Osteoblast (primary cell): Measurements from ENCODE around the gene TXNDC5. TPM values are rescaled to one million over a fixed set of nuclear protein-coding genes. Genes with fewer than 3 reads are reported as not detected.

Source experiments
- DNase-seq: peaks from one replicate; pipeline ENCODE4 v3.0.0; 2011; ENCODE audit warnings: low spot score, mixed read lengths; ENCODE audit not compliant: insufficient read length; ENCODE audit errors: missing footprints
- H2AFZ ChIP-seq: 2 replicates; pipeline ENCODE4 v1.6.0; 2011; ENCODE audit warnings: mild to moderate bottlenecking, low read length
- H3K27ac ChIP-seq: 2 replicates; pipeline ENCODE4 v1.5.1; 2011; ENCODE audit warnings: mild to moderate bottlenecking, low read depth, low read length, moderate library complexity
- H3K27me3 ChIP-seq: 2 replicates; pipeline ENCODE4 v1.6.0; 2012; ENCODE audit warnings: mild to moderate bottlenecking, control low read depth, inconsistent platforms, low read length, moderate library complexity; ENCODE audit not compliant: insufficient read depth
- H3K36me3 ChIP-seq: 2 replicates; pipeline ENCODE4 v1.5.1; 2011; ENCODE audit warnings: mild to moderate bottlenecking, low read length, control low read depth, moderate library complexity; ENCODE audit not compliant: insufficient read depth
- H3K4me1 ChIP-seq: 2 replicates; pipeline ENCODE4 v1.5.1; 2011; ENCODE audit warnings: mild to moderate bottlenecking, low read length, control low read depth, moderate library complexity; ENCODE audit not compliant: insufficient read depth
- H3K4me2 ChIP-seq: 2 replicates; pipeline ENCODE4 v1.6.0; 2011; ENCODE audit warnings: mild to moderate bottlenecking, low read length; ENCODE audit not compliant: insufficient read depth
- H3K4me3 ChIP-seq: fragments of 200-600 bp; sonication (generic); 3 replicates; pipeline ENCODE4 v1.5.1; 2012; ENCODE audit warnings: mild to moderate bottlenecking, low read length, inconsistent platforms; ENCODE audit not compliant: insufficient read depth
- H3K79me2 ChIP-seq: 2 replicates; pipeline ENCODE4 v1.6.0; 2012; ENCODE audit warnings: mild to moderate bottlenecking, low read length, control low read depth, inconsistent platforms; ENCODE audit not compliant: insufficient read depth
- H3K9me3 ChIP-seq: 2 replicates; pipeline ENCODE4 v1.5.1; 2011; ENCODE audit warnings: low read depth, low read length, control low read depth
- H4K20me1 ChIP-seq: 2 replicates; pipeline ENCODE4 v1.6.0; 2012; ENCODE audit warnings: mild to moderate bottlenecking, low read length, control low read depth; ENCODE audit not compliant: insufficient read depth
- total RNA-seq: library from RNA; depleted of rRNA; stranded (reverse); fragments of >200 nt; gene quantifications from 2 replicates; pipeline ENCODE4 v1.2.3, GENCODE V29; 2012
- TF ChIP-seq, protein P1 (sequence below): IDR thresholded peaks from 2 replicates; pipeline ENCODE4 v1.5.1; 2011; ENCODE audit warnings: mild to moderate bottlenecking, low read depth, low read length, moderate library complexity; ENCODE audit errors: extremely low read depth

TXNDC5 gene
- total RNA-seq, 1 donor: 344 TPM

DNA sequence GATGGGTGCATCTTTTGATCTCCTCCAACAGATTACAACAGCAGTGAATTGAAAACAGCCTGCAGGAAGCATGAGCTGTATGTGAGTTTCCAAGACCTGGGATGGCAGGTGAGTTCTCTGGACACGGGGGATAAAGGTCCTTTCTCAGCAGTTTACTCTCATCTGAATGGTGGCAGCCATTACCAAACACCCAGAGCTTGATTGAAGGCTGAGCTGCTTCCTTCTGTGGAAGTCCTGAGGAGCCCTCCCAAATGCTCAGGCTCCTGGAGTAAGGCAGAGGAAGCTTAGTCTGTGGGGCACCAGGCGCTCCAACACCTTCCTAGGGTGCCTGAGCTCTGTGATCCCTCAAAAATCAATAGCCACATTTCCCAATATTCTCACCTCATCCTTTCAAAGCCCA is 31.5 kb downstream of the TXNDC5 start:
- DNase-seq: no peak
- H3K27me3 ChIP-seq: no peaks in the 10 kb centered on the region
- no peak overlapping the region for H3K4me3 ChIP-seq
- no peak overlapping the region for H2AFZ ChIP-seq
- H3K9me3 ChIP-seq: no peaks in the 10 kb centered on the region
- no peaks in the 10 kb centered on the region for H3K4me1 ChIP-seq
- H3K27ac ChIP-seq: no peak overlapping the region
- TF ChIP-seq, protein P1, sequence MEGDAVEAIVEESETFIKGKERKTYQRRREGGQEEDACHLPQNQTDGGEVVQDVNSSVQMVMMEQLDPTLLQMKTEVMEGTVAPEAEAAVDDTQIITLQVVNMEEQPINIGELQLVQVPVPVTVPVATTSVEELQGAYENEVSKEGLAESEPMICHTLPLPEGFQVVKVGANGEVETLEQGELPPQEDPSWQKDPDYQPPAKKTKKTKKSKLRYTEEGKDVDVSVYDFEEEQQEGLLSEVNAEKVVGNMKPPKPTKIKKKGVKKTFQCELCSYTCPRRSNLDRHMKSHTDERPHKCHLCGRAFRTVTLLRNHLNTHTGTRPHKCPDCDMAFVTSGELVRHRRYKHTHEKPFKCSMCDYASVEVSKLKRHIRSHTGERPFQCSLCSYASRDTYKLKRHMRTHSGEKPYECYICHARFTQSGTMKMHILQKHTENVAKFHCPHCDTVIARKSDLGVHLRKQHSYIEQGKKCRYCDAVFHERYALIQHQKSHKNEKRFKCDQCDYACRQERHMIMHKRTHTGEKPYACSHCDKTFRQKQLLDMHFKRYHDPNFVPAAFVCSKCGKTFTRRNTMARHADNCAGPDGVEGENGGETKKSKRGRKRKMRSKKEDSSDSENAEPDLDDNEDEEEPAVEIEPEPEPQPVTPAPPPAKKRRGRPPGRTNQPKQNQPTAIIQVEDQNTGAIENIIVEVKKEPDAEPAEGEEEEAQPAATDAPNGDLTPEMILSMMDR: no peak
- H3K36me3 ChIP-seq: peaks cover 34% of the 10 kb centered on the region
- H4K20me1 ChIP-seq: no peaks in the 10 kb centered on the region
- H3K79me2 ChIP-seq: no peaks in the 10 kb centered on the region
- H3K4me2 ChIP-seq: no peak overlapping the region

DNA sequence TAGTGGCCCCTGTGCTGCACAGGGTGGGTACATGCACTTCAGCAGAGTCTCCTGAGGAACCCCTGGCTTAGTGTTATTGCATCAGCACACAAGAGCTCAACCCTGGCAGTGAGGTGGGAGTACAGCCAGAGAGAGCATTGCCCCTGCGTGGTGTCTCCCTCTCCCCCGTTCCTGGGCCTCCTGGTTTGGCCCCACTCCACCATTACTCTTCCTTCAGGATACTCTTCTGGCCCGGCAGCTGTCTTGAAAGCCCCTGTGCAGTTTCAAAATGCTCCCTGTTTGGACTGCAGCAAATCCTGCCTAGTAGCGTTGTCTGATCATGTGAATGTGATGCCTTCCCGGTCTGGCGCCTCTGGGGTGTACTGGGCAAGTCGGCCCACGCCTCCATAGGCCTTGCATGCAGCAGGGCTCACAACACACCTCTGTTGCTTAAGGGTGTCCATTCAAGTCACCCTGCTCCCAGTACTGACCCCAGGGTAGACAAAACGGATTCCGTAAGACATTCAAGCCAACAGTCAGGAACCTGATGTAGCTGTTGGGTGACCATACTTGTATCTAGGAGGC is 32.1 kb downstream of the TXNDC5 start:
- Histone ChIP-seq H3K4me1 (no peaks in the 10 kb centered on the region), H3K27me3 (no peaks in the 10 kb centered on the region), H3K4me2 (no peak overlapping the region), H3K79me2 (no peaks in the 10 kb centered on the region), H4K20me1 (no peaks in the 10 kb centered on the region), H3K36me3 (peaks cover 29% of the 10 kb centered on the region), H3K9me3 (no peaks in the 10 kb centered on the region), H3K27ac (no peak overlapping the region), H3K4me3 (no peak overlapping the region), H2AFZ (no peak overlapping the region)
- DNase-seq: no peak
- TF ChIP-seq, protein P1: no peak

DNA sequence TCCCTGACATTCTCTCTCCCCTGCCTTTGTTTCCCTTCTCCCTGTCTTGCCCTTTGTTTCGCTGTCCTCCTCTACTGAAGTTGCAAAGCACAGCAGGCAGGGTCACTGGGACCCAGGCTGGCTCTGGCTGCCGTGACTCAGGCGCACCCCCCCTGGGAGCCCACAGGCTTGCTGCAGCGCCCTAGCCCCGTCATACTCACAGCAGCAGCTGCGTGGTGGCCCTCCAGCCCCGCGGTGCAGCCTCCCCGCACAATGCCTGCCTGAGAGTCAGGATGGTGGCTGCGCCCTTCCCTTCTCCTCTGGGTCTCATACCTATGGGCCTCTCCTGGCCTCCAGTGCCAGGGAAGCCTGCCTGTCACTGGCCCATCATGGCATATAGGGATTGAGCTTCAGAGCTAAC is 41.7 kb downstream of the TXNDC5 start:
- no peaks in the 10 kb centered on the region for H3K79me2 ChIP-seq
- no peak for DNase-seq
- no peak overlapping the region for H3K27ac ChIP-seq
- no peaks in the 10 kb centered on the region for H3K27me3 ChIP-seq
- no peaks in the 10 kb centered on the region for H3K9me3 ChIP-seq
- H2AFZ ChIP-seq: no peak overlapping the region
- H3K4me3 ChIP-seq: no peak overlapping the region
- H4K20me1 ChIP-seq: no peaks in the 10 kb centered on the region
- H3K36me3 ChIP-seq: no peaks in the 10 kb centered on the region
- TF ChIP-seq, protein P1: no peak
- no peak overlapping the region for H3K4me2 ChIP-seq
- no peaks in the 10 kb centered on the region for H3K4me1 ChIP-seq

DNA sequence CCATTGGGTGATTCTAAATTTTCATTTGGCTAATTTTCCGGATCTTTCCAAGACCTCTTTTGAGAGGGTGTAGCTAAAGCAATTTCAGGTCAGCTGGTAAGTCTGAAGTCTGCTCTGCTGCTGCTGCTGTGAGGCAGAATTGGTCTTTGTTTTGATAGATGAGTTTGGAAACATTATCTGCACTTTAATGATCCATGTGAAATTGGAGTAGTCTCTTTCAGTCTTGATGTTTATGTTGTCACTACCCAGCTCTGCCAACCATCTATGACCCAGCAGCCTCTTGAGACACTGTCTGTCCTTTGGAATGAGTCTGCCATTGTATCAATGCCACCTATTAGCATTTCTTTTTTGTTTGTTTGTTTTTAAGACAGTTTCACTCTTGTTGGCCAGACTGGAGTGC is 44.1 kb downstream of the TXNDC5 start:
- no peak overlapping the region for H3K27ac ChIP-seq
- no peak overlapping the region for H3K4me2 ChIP-seq
- H3K4me3 ChIP-seq: no peak overlapping the region
- H3K36me3 ChIP-seq: no peaks in the 10 kb centered on the region
- no peaks in the 10 kb centered on the region for H4K20me1 ChIP-seq
- no peaks in the 10 kb centered on the region for H3K27me3 ChIP-seq
- TF ChIP-seq, protein P1: no peak
- H3K9me3 ChIP-seq: no peaks in the 10 kb centered on the region
- H3K79me2 ChIP-seq: no peaks in the 10 kb centered on the region
- no peaks in the 10 kb centered on the region for H3K4me1 ChIP-seq
- H2AFZ ChIP-seq: no peak overlapping the region
- no peak for DNase-seq
